Activated T-cell treated with anti-CD3 and anti-CD28 coated beads for 48 hours (primary cell): ENCODE measurements around the gene CASZ1.
A peak's percentile ranks its signal among the peaks of the same experiment; 100 is the strongest.

Experiments used
- DNase-seq: peaks from one replicate; pipeline ENCODE4 v3.0.0-alpha.2; 2020; ENCODE audit warnings: low read depth

Gene CASZ1

GRCh38 chr1:10706376-10706913 lies 90.0 kb downstream of the CASZ1 start:
- no peak for DNase-seq

- no peak for DNase-seq
Measured at GRCh38 chr1:10705953-10706352, 90.5 kb downstream of the CASZ1 start.

GRCh38 chr1:10704368-10704882 lies 92.0 kb downstream of the CASZ1 start:
- no peak for DNase-seq

- no peak for DNase-seq
Measured at GRCh38 chr1:10703702-10704101, 92.7 kb downstream of the CASZ1 start.

GRCh38 chr1:10701145-10701544 lies 95.3 kb downstream of the CASZ1 start:
- DNase-seq, result no peak

- DNase-seq, result no peak
Measured at GRCh38 chr1:10699470-10699835, 97.0 kb downstream of the CASZ1 start.

- no peak for DNase-seq
Measured at GRCh38 chr1:10698726-10699469, 97.5 kb downstream of the CASZ1 start.

- no peak for DNase-seq
Measured at GRCh38 chr1:10697621-10698160, 98.8 kb downstream of the CASZ1 start.

- peak; percentile 41 for DNase-seq
Measured at GRCh38 chr1:10696977-10697376, 99.5 kb downstream of the CASZ1 start.

- DNase-seq, result peak; percentile 70
Measured at GRCh38 chr1:10694633-10695627, 101.5 kb downstream of the CASZ1 start.

- no peak for DNase-seq
Measured at GRCh38 chr1:10694274-10694632, 102.2 kb downstream of the CASZ1 start.

GRCh38 chr1:10693497-10694273 lies 102.8 kb downstream of the CASZ1 start:
- DNase-seq, result peak; percentile 27

- no peak for DNase-seq
Measured at GRCh38 chr1:10693152-10693496, 103.3 kb downstream of the CASZ1 start.

- DNase-seq, result peak; percentile 69
Measured at GRCh38 chr1:10692401-10693021, 103.9 kb downstream of the CASZ1 start.

- no peak for DNase-seq
Measured at GRCh38 chr1:10691740-10692125, 104.7 kb downstream of the CASZ1 start.

GRCh38 chr1:10691075-10691739 lies 105.2 kb downstream of the CASZ1 start:
- no peak for DNase-seq

- DNase-seq, result no peak
Measured at GRCh38 chr1:10690484-10690883, 106.0 kb downstream of the CASZ1 start.

- DNase-seq, result no peak
Measured at GRCh38 chr1:10688409-10688786, 108.0 kb downstream of the CASZ1 start.

GRCh38 chr1:10687782-10688408 lies 108.6 kb downstream of the CASZ1 start:
- no peak for DNase-seq

GRCh38 chr1:10687251-10687651 lies 109.2 kb downstream of the CASZ1 start:
- DNase-seq, result no peak
